T-helper 2 cell treated with Interferon-gamma antibody and Interleukin-4, amounts not matched to agents 5 μg/mL and 100 μg/mL, for 36 hours (primary cell): Measurements from ENCODE around the gene GAB1.

Experiments used
- DNase-seq: peaks from one replicate; pipeline ENCODE4 v3.0.0; 2021; ENCODE audit warnings: low spot score
- H3K27ac Mint-ChIP-seq: one replicate; pipeline ENCODE4 v1.8.0; 2021; ENCODE audit warnings: mild to moderate bottlenecking, mixed read lengths
- H3K27me3 Mint-ChIP-seq: one replicate; pipeline ENCODE4 v1.8.0; 2021; ENCODE audit warnings: low read depth, mixed read lengths
- H3K36me3 Mint-ChIP-seq: one replicate; pipeline ENCODE4 v1.8.0; 2021; ENCODE audit warnings: low read depth, mixed read lengths
- H3K4me1 Mint-ChIP-seq: one replicate; pipeline ENCODE4 v1.8.0; 2021; ENCODE audit warnings: low read depth, mixed read lengths
- H3K4me3 Mint-ChIP-seq: one replicate; pipeline ENCODE4 v1.8.0; 2022; ENCODE audit warnings: mild to moderate bottlenecking, moderate library complexity, mixed read lengths
- H3K9me3 Mint-ChIP-seq: one replicate; pipeline ENCODE4 v1.8.0; 2021; ENCODE audit warnings: mixed read lengths

Gene GAB1

GRCh38 chr4:143511906-143512305 lies 175.2 kb downstream of the GAB1 start:
- Mint-ChIP-seq H3K4me3 (no peak overlapping the region), H3K4me1 (peaks cover 22% of the 10 kb centered on the region), H3K36me3 (peaks cover 12% of the 10 kb centered on the region), H3K9me3 (no peaks in the 10 kb centered on the region), H3K27me3 (peaks cover 23% of the 10 kb centered on the region), H3K27ac (no peak overlapping the region)
- no peak for DNase-seq

- Mint-ChIP-seq H3K36me3 (peaks cover 13% of the 10 kb centered on the region), H3K27me3 (peaks cover 17% of the 10 kb centered on the region), H3K4me1 (peaks cover 29% of the 10 kb centered on the region), H3K9me3 (no peaks in the 10 kb centered on the region), H3K4me3 (peak overlapping the region; percentile 96), H3K27ac (peak overlapping the region; percentile 97)
- no peak for DNase-seq
Observed at GRCh38 chr4:143512978-143513313, 176.3 kb downstream of the GAB1 start.

- H3K36me3 Mint-ChIP-seq: peaks cover 13% of the 10 kb centered on the region
Observed at GRCh38 chr4:143513314-143514168, 176.9 kb downstream of the GAB1 start, which contains the start of gene SMARCA5. SMARCA5 (plus strand) TSS chr4:143513702; CDS start chr4:143513925, 223 bp downstream.

GRCh38 chr4:143514169-143514495 lies 177.5 kb downstream of the GAB1 start:
- DNase-seq: no peak
- Mint-ChIP-seq H3K9me3 (no peaks in the 10 kb centered on the region), H3K36me3 (peaks cover 19% of the 10 kb centered on the region), H3K4me1 (peaks cover 37% of the 10 kb centered on the region), H3K27ac (peak overlapping the region; percentile 97), H3K4me3 (peak overlapping the region; percentile 96), H3K27me3 (peaks cover 6% of the 10 kb centered on the region)

More at GRCh38 chr4:143513314-143514168, 176.9 kb downstream of the GAB1 start, which contains the start of gene SMARCA5:
- Mint-ChIP-seq H3K4me1 (peaks cover 32% of the 10 kb centered on the region), H3K9me3 (no peaks in the 10 kb centered on the region), H3K27ac (peak within 1 kb of the TSS; percentile 97), H3K4me3 (peak within 1 kb of the TSS; percentile 96), H3K27me3 (peaks cover 11% of the 10 kb centered on the region)
- peak; percentile 98 for DNase-seq

GRCh38 chr4:143514497-143514896 lies 177.8 kb downstream of the GAB1 start:
- Mint-ChIP-seq H3K4me3 (peak overlapping the region; percentile 96), H3K4me1 (peaks cover 41% of the 10 kb centered on the region), H3K27me3 (peaks cover 5% of the 10 kb centered on the region), H3K27ac (peak overlapping the region; percentile 97), H3K9me3 (no peaks in the 10 kb centered on the region), H3K36me3 (peaks cover 22% of the 10 kb centered on the region)
- peak; percentile 27 for DNase-seq

GRCh38 chr4:143514901-143515300 lies 178.2 kb downstream of the GAB1 start:
- no peak for DNase-seq
- H3K9me3 Mint-ChIP-seq: no peaks in the 10 kb centered on the region
- peaks cover 5% of the 10 kb centered on the region for H3K27me3 Mint-ChIP-seq
- peak overlapping the region; percentile 97 for H3K27ac Mint-ChIP-seq
- H3K4me3 Mint-ChIP-seq: peak overlapping the region; percentile 96
- peaks cover 45% of the 10 kb centered on the region for H3K4me1 Mint-ChIP-seq
- H3K36me3 Mint-ChIP-seq: peaks cover 26% of the 10 kb centered on the region

- no peaks in the 10 kb centered on the region for H3K9me3 Mint-ChIP-seq
Observed at GRCh38 chr4:143515905-143516304, 179.2 kb downstream of the GAB1 start.

GRCh38 chr4:143517764-143518163 lies 181.1 kb downstream of the GAB1 start:
- H3K4me3 Mint-ChIP-seq: no peak overlapping the region
- no peaks in the 10 kb centered on the region for H3K9me3 Mint-ChIP-seq
- H3K27me3 Mint-ChIP-seq: no peaks in the 10 kb centered on the region
- no peak overlapping the region for H3K27ac Mint-ChIP-seq
- H3K36me3 Mint-ChIP-seq: peaks cover 43% of the 10 kb centered on the region
- no peak for DNase-seq
- peaks cover 52% of the 10 kb centered on the region for H3K4me1 Mint-ChIP-seq

More at GRCh38 chr4:143515905-143516304, 179.2 kb downstream of the GAB1 start:
- Mint-ChIP-seq H3K27me3 (no peaks in the 10 kb centered on the region), H3K4me3 (peak overlapping the region; percentile 96), H3K4me1 (peaks cover 50% of the 10 kb centered on the region), H3K36me3 (peaks cover 33% of the 10 kb centered on the region), H3K27ac (peak overlapping the region; percentile 58)
- DNase-seq: no peak
